Liver (tissue), 9 donors: ENCODE data around the gene LGR5. TPM values are rescaled to one million over a fixed set of nuclear protein-coding genes. Genes with fewer than 3 reads are reported as not detected.

ENCODE experiments used
- DNase-seq: peaks from one replicate; pipeline ENCODE4 v3.0.0-alpha.2; 2017; ENCODE audit warnings: low spot score
- H3K27ac ChIP-seq, 2 donors: one replicate each; pipeline ENCODE4 v1.7.0; 2013; ENCODE audit warnings: inconsistent platforms in 2 of 2, low read length in 2 of 2, control low read depth in 1 of 2, low read depth in 1 of 2, mild to moderate bottlenecking in 1 of 2
- H3K27me3 ChIP-seq, 4 donors: one replicate each; pipeline versions ENCODE4 v1.6.1 to v1.7.0; 2013; ENCODE audit warnings: low read length in 3 of 4, inconsistent platforms in 1 of 4, mild to moderate bottlenecking in 1 of 4, moderate library complexity in 1 of 4; ENCODE audit not compliant: control insufficient read depth in 4 of 4, insufficient read depth in 4 of 4
- H3K36me3 ChIP-seq, 4 donors: one replicate each; pipeline versions ENCODE4 v1.6.1 to v1.7.0; 2013; ENCODE audit warnings: low read length in 3 of 4, mild to moderate bottlenecking in 3 of 4, low read depth in 1 of 4, moderate library complexity in 1 of 4; ENCODE audit not compliant: control insufficient read depth in 4 of 4, insufficient read depth in 3 of 4
- H3K4me1 ChIP-seq, 4 donors: one replicate each; pipeline versions ENCODE4 v1.6.1 to v1.7.0; 2013; ENCODE audit warnings: low read length in 3 of 4, mild to moderate bottlenecking in 3 of 4, moderate library complexity in 1 of 4; ENCODE audit not compliant: control insufficient read depth in 4 of 4, insufficient read depth in 4 of 4
- H3K4me3 ChIP-seq, 3 donors: one replicate each; pipeline versions ENCODE4 v1.6.1 to v1.7.0; 2013; ENCODE audit warnings: low read length in 3 of 3, control low read depth in 1 of 3, low read depth in 1 of 3, mild to moderate bottlenecking in 1 of 3
- H3K9ac ChIP-seq, 2 donors: one replicate each; pipeline ENCODE4 v1.7.0; 2013; ENCODE audit warnings: low read length in 2 of 2, mild to moderate bottlenecking in 2 of 2, moderate library complexity in 2 of 2, control low read depth in 1 of 2, low read depth in 1 of 2
- H3K9me3 ChIP-seq, 4 donors: one replicate each; pipeline versions ENCODE4 v1.6.1 to v1.7.0; 2013; ENCODE audit warnings: low read length in 3 of 4; ENCODE audit not compliant: control insufficient read depth in 4 of 4
- ATF3 ChIP-seq: IDR thresholded peaks from 2 replicates; pipeline ENCODE4 v1.6.1; 2016; ENCODE audit warnings: antibody characterized with exemption
- CTCF ChIP-seq: fragments of 150-350 bp; IDR thresholded peaks from 2 replicates; pipeline ENCODE4 v1.5.1; 2017; ENCODE audit warnings: improper control_type of control experiment, low read depth, low read length; ENCODE audit not compliant: missing input control
- EGR1 ChIP-seq, 2 donors: IDR thresholded peaks; 2 replicates each; pipeline ENCODE4 v1.6.1; 2016 to 2018; ENCODE audit warnings: antibody characterized with exemption in 2 of 2, low read depth in 2 of 2
- FOXA1 ChIP-seq: IDR thresholded peaks from 2 replicates; pipeline ENCODE4 v1.6.1; 2016; ENCODE audit warnings: antibody characterized with exemption
- FOXA2 ChIP-seq: IDR thresholded peaks from 2 replicates; pipeline ENCODE4 v1.6.1; 2016; ENCODE audit warnings: antibody characterized with exemption
- GABPA ChIP-seq, 2 donors: IDR thresholded peaks in 1 of 2; conservative IDR thresholded peaks in 1 of 2; 2 replicates each; pipeline ENCODE4 v1.6.1; 2016; ENCODE audit warnings: antibody characterized with exemption in 2 of 2, mild to moderate bottlenecking in 1 of 2, moderate library complexity in 1 of 2
- HNF4A ChIP-seq, 2 donors: conservative IDR thresholded peaks; 2 replicates each; pipeline ENCODE4 v1.6.1; 2016; ENCODE audit warnings: antibody characterized with exemption in 2 of 2, mild to moderate bottlenecking in 2 of 2
- HNF4G ChIP-seq: IDR thresholded peaks from 2 replicates; pipeline ENCODE4 v1.6.1; 2016; ENCODE audit warnings: antibody characterized with exemption
- JUND ChIP-seq, 2 donors: IDR thresholded peaks; 2 replicates each; pipeline ENCODE4 v1.6.1; 2016; ENCODE audit warnings: antibody characterized with exemption in 2 of 2
- MAX ChIP-seq: IDR thresholded peaks from 2 replicates; pipeline ENCODE4 v1.6.1; 2016; ENCODE audit warnings: antibody characterized with exemption
- NR2F2 ChIP-seq: IDR thresholded peaks from 2 replicates; pipeline ENCODE4 v1.6.1; 2016; ENCODE audit warnings: antibody characterized with exemption
- RAD21 ChIP-seq, 2 donors: IDR thresholded peaks; 2 replicates each; pipeline ENCODE4 v1.6.1; 2016; ENCODE audit warnings: antibody characterized with exemption in 2 of 2, mild to moderate bottlenecking in 2 of 2
- REST ChIP-seq: IDR thresholded peaks from 2 replicates; pipeline ENCODE4 v1.6.1; 2016; ENCODE audit warnings: antibody characterized with exemption, mild to moderate bottlenecking
- RXRA ChIP-seq, 2 donors: IDR thresholded peaks; 2 replicates each; pipeline ENCODE4 v1.6.1; 2017 to 2018; ENCODE audit warnings: antibody characterized with exemption in 2 of 2, mild to moderate bottlenecking in 1 of 2
- SP1 ChIP-seq: IDR thresholded peaks from 2 replicates; pipeline ENCODE4 v1.6.1; 2018; ENCODE audit warnings: antibody characterized with exemption, mild to moderate bottlenecking
- TAF1 ChIP-seq: conservative IDR thresholded peaks from 2 replicates; pipeline ENCODE4 v1.6.1; 2016; ENCODE audit warnings: antibody characterized with exemption, mild to moderate bottlenecking
- YY1 ChIP-seq: IDR thresholded peaks from 2 replicates; pipeline ENCODE4 v1.6.1; 2016; ENCODE audit warnings: antibody characterized with exemption, mild to moderate bottlenecking
- ZBTB33 ChIP-seq: IDR thresholded peaks from 2 replicates; pipeline ENCODE4 v1.6.1; 2016; ENCODE audit warnings: antibody characterized with exemption
- WGBS: extraction: QIAGEN DNeasy Blood & Tissue Kit; methylation state at CpG from one replicate; pipeline ENCODE4 v1.1.7; 2013; 5-methylcytosine and 5-hydroxymethylcytosine counted together
- polyA plus RNA-seq, 2 donors: library from polyadenylated mRNA; stranded (reverse) in 1 of 2; unstranded in 1 of 2; fragments of 200-250 nt in 1 of 2; fragments of >200 nt in 1 of 2; fragmentation: Nextera tagmentation in 1 of 2; extraction: Ambion mirVana in 1 of 2; gene quantifications; one replicate each; pipeline versions ENCODE4 v1.2.1 to v1.2.3, GENCODE V29; 2013 to 2015
- total RNA-seq, 2 donors: library from RNA; depleted of rRNA; stranded (reverse); fragments of >200 nt; gene quantifications; one replicate each; pipeline ENCODE4 v1.2.3, GENCODE V29; 2014
- donor health status: healthy.
- donor health status: healthy.
- donor health status: healthy.
- donor health status: healthy.
- donor health status: healthy.

Gene LGR5
- total and polyA plus RNA-seq, 4 donors: 0.17 to 0.99 (median 0.82) TPM

GRCh38 chr12:71492604-71493003 is 53.0 kb downstream of the LGR5 start:
- H3K9me3 ChIP-seq: no peaks in the 10 kb centered on the region
- no peaks in the 10 kb centered on the region for H3K4me1 ChIP-seq
- H3K36me3 ChIP-seq: no peaks in the 10 kb centered on the region
- H3K4me3 ChIP-seq: no peak overlapping the region
- no peak for DNase-seq
- WGBS: 60% methylated on average over 2 of the region's 2 CpGs
- no peaks in the 10 kb centered on the region for H3K27me3 ChIP-seq
- H3K27ac ChIP-seq: no peak overlapping the region
- no peak for TF ChIP-seq JUND (IDR thresholded peaks at IDR 0.05)
- no peak for TF ChIP-seq GABPA (IDR thresholded peaks at IDR 0.05 in 1 of 2, conservative IDR thresholded peaks at IDR 0.05 in 1 of 2)
- TF ChIP-seq YY1: no peak
- TF ChIP-seq CTCF: no peak
- TF ChIP-seq FOXA2: no peak
- TF ChIP-seq ATF3: no peak
- TF ChIP-seq FOXA1: no peak
- no peak for TF ChIP-seq TAF1
- no peak for TF ChIP-seq HNF4A (conservative IDR thresholded peaks at IDR 0.05)
- TF ChIP-seq SP1: no peak
- TF ChIP-seq ZBTB33: no peak
- TF ChIP-seq MAX: no peak
- no peak for TF ChIP-seq RXRA (IDR thresholded peaks at IDR 0.05)
- TF ChIP-seq NR2F2: no peak
- TF ChIP-seq REST: no peak
- TF ChIP-seq HNF4G: no peak
- TF ChIP-seq EGR1 (IDR thresholded peaks at IDR 0.05; ENCODE audit: low read depth in 2 of 2): no peak
- no peak for TF ChIP-seq RAD21 (IDR thresholded peaks at IDR 0.05)
- H3K9ac ChIP-seq: no peak overlapping the region
